Spleen (tissue), 7 donors: ENCODE results near the gene SAT2.

Source experiments
- POLR2A ChIP-seq, 3 donors: fragments of 450-650 bp; IDR thresholded peaks; one replicate each; pipeline ENCODE4 v1.5.1; 2017; ENCODE audit warnings: antibody characterized with exemption in 3 of 3, mild to moderate bottlenecking in 1 of 3
- POLR2AphosphoS5 ChIP-seq, 3 donors: sonication (generic); formaldehyde crosslinking; IDR thresholded peaks; one replicate each; pipeline ENCODE4 v1.5.1; 2017; ENCODE audit warnings: antibody characterized with exemption in 3 of 3
- TF ChIP-seq, protein P1 (sequence below), 11 experiments: fragments of 200-600 bp in 7 of 11; fragments of 450-650 bp in 4 of 11; sonication (generic) in 4 of 11; IDR thresholded peaks in 8 of 11; conservative IDR thresholded peaks in 3 of 11; 1 replicate in 7 of 11; 2 replicates in 4 of 11; pipeline versions ENCODE4 v1.4.0 to v1.8.0; 2016 to 2021; ENCODE audit warnings: antibody characterized with exemption in 11 of 11, inconsistent platforms in 4 of 11, mild to moderate bottlenecking in 1 of 11
- donor health status: DM: no; HTN: no; CAD: no; lungs with moderate emphysema.
- donor health status: DM: no; HTN: no; CAD: no.
- donor health status: DM: no; HTN: no; CAD: no.

DNA sequence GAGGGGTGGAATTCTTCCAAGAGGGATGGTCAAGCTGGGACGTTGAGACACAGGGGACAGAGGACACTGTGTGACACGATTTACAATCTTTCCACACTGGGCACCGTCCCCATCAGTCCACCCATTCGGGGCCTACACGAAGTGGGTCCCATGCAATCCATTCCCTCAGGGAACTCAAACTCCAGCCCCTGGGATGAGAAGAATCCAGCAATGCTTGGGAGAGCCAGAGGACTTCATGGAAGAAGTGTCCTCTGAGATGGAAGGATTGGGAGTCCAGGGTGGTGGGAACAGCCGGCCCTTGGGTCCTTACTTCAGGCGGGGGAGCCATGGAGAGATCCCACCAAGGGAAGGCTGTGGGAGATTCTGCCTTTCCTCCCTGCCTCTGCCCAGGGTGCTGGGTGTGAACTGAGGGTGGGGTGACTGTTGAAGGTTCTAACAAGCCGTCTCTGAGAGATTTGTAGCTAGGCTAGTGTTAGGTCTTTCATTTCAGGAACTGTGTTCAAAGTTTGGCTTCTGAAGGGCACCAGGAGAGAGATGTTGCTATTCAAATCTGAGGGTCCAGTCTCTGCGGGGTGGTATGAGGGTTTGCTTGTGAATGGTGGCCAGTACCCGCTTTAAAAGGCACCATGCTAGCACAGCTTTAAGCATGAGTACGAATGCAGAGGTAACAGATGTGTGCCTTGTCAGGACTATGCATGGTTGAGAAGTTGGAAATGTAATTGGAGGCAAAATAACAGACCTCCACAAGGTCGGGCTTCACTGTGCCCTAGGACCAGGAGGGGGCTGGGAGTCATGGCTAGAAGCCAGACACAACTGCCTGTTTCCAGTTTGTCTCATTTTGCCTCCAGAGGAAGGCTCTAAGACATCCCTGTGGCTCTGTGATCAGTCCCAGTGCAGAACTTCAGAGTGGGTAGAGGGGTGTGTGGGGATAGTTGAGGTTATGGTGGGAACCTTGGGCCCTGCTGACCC lies 25.1 kb upstream of the SAT2 start:
- TF ChIP-seq, protein P1, sequence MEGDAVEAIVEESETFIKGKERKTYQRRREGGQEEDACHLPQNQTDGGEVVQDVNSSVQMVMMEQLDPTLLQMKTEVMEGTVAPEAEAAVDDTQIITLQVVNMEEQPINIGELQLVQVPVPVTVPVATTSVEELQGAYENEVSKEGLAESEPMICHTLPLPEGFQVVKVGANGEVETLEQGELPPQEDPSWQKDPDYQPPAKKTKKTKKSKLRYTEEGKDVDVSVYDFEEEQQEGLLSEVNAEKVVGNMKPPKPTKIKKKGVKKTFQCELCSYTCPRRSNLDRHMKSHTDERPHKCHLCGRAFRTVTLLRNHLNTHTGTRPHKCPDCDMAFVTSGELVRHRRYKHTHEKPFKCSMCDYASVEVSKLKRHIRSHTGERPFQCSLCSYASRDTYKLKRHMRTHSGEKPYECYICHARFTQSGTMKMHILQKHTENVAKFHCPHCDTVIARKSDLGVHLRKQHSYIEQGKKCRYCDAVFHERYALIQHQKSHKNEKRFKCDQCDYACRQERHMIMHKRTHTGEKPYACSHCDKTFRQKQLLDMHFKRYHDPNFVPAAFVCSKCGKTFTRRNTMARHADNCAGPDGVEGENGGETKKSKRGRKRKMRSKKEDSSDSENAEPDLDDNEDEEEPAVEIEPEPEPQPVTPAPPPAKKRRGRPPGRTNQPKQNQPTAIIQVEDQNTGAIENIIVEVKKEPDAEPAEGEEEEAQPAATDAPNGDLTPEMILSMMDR (IDR thresholded peaks at IDR 0.05 in 8 of 11, conservative IDR thresholded peaks at IDR 0.05 in 3 of 11), result no peak
- no peak for TF ChIP-seq POLR2A (IDR thresholded peaks at IDR 0.05)
- TF ChIP-seq POLR2AphosphoS5 (IDR thresholded peaks at IDR 0.05), result no peak
